Activated CD4-positive, alpha-beta T cell treated with anti-CD3 and anti-CD28 coated beads for 36 hours (primary cell): Measurements from ENCODE around the gene RTN1. TPM values are rescaled to one million over a fixed set of nuclear protein-coding genes. Genes with fewer than 3 reads are reported as not detected.

ENCODE experiments used
- ATAC-seq: fragments of 200-7000 bp; cut with Tn5 transposase; one replicate; pipeline ENCODE4 v1.10.0; 2021; ENCODE audit warnings: mild to moderate bottlenecking, moderate library complexity
- CTCF ChIA-PET: fragments of 350-600 bp; sonication (Branson Sonifier 250); formaldehyde crosslinking; loops from one replicate; lab custom pipeline; 2021; ENCODE audit warnings: antibody characterized with exemption; lab: Charles Lee
- POLR2A ChIA-PET: fragments of 350-600 bp; sonication (Branson Sonifier 250); formaldehyde crosslinking; loops from one replicate; lab custom pipeline; 2021; ENCODE audit warnings: antibody characterized with exemption, inconsistent platforms; lab: Charles Lee
- DNase-seq: peaks from one replicate; pipeline ENCODE4 v3.0.0-alpha.2; 2020
- H3K27ac Mint-ChIP-seq: one replicate; pipeline ENCODE4 v1.8.0; 2021; ENCODE audit warnings: mixed read lengths
- H3K27me3 Mint-ChIP-seq: one replicate; pipeline ENCODE4 v1.8.0; 2021; ENCODE audit warnings: mixed read lengths
- H3K36me3 Mint-ChIP-seq: one replicate; pipeline ENCODE4 v1.8.0; 2021; ENCODE audit warnings: low read depth, mixed read lengths
- H3K4me1 Mint-ChIP-seq: one replicate; pipeline ENCODE4 v1.8.0; 2021; ENCODE audit warnings: mixed read lengths
- H3K4me3 Mint-ChIP-seq: one replicate; pipeline ENCODE4 v1.8.0; 2021; ENCODE audit warnings: mild to moderate bottlenecking, moderate library complexity, mixed read lengths
- H3K9me3 Mint-ChIP-seq: one replicate; pipeline ENCODE4 v1.8.0; 2021; ENCODE audit warnings: low read depth, mixed read lengths
- intact Hi-C, 2 experiments: fragments of 100-400 bp; cut with DNase I in 1 of 2; cut with micrococcal nuclease in 1 of 2; formaldehyde crosslinking; loops; one replicate each; pipeline versions ENCODE4 v1.14.2 to v1.15.1; 2022 to 2024; cut with DNase I, micrococcal nuclease
- total RNA-seq, 2 experiments: library from RNA; stranded (reverse); gene quantifications; one replicate each; pipeline ENCODE4 v1.2.3, GENCODE V29; 2021

RTN1 gene
- total RNA-seq, 2 experiments from 2014 or later: not detected

- no peak for ATAC-seq
- Mint-ChIP-seq H3K27ac (no peak overlapping the region), H3K9me3 (peaks cover 11% of the 10 kb centered on the region), H3K36me3 (no peaks in the 10 kb centered on the region), H3K4me1 (no peaks in the 10 kb centered on the region), H3K27me3 (no peaks in the 10 kb centered on the region), H3K4me3 (no peak overlapping the region)
- intact Hi-C loops: no loop called here
- no peak for DNase-seq
- POLR2A ChIA-PET: no interaction called here
- CTCF ChIA-PET: no interaction called here
Measured at GRCh38 chr14:59739794-59740193, 130.8 kb downstream of the RTN1 start.

GRCh38 chr14:59728304-59728703 lies 142.3 kb downstream of the RTN1 start:
- no peak overlapping the region for H3K27ac Mint-ChIP-seq
- no peaks in the 10 kb centered on the region for H3K36me3 Mint-ChIP-seq
- peaks cover 2% of the 10 kb centered on the region for H3K27me3 Mint-ChIP-seq
- ATAC-seq (no peak), DNase-seq (no peak)
- intact Hi-C loops: no loop called here
- ChIA-PET POLR2A (no interaction called here), CTCF (interaction anchor here (0.6 kb wide), 1 partner anchor 144 kb away, joined by 3 read pairs; no protein-coding TSS in a partner anchor)
- H3K4me3 Mint-ChIP-seq: no peak overlapping the region
- no peaks in the 10 kb centered on the region for H3K9me3 Mint-ChIP-seq
- no peaks in the 10 kb centered on the region for H3K4me1 Mint-ChIP-seq

- Mint-ChIP-seq H3K27me3 (peaks cover 2% of the 10 kb centered on the region), H3K27ac (no peak overlapping the region), H3K36me3 (no peaks in the 10 kb centered on the region), H3K9me3 (no peaks in the 10 kb centered on the region), H3K4me3 (no peak overlapping the region), H3K4me1 (no peaks in the 10 kb centered on the region)
- ATAC-seq (no peak), DNase-seq (no peak)
- POLR2A ChIA-PET: no interaction called here
- CTCF ChIA-PET: no interaction called here
- intact Hi-C loops: no loop called here
Measured at GRCh38 chr14:59727073-59727661, 143.4 kb downstream of the RTN1 start.

- Mint-ChIP-seq H3K4me1 (no peaks in the 10 kb centered on the region), H3K36me3 (no peaks in the 10 kb centered on the region), H3K27ac (no peak overlapping the region), H3K9me3 (no peaks in the 10 kb centered on the region), H3K27me3 (no peaks in the 10 kb centered on the region), H3K4me3 (no peak overlapping the region)
- CTCF ChIA-PET: interaction anchor here (1.2 kb wide), 1 partner anchor 204 kb away, joined by 3 read pairs; no protein-coding TSS in a partner anchor
- POLR2A ChIA-PET: no interaction called here
- no peak for ATAC-seq
- DNase-seq: no peak
- intact Hi-C loops: no loop called here
Measured at GRCh38 chr14:59711080-59711479, 159.5 kb downstream of the RTN1 start.

GRCh38 chr14:59707778-59708561 lies 162.6 kb downstream of the RTN1 start:
- Mint-ChIP-seq H3K4me1 (no peaks in the 10 kb centered on the region), H3K9me3 (peaks cover 1% of the 10 kb centered on the region), H3K36me3 (no peaks in the 10 kb centered on the region), H3K4me3 (no peak overlapping the region), H3K27me3 (no peaks in the 10 kb centered on the region), H3K27ac (no peak overlapping the region)
- no peak for DNase-seq
- ATAC-seq: no peak
- intact Hi-C loops: no loop called here
- ChIA-PET CTCF (no interaction called here), POLR2A (no interaction called here)

- H3K27me3 Mint-ChIP-seq: no peaks in the 10 kb centered on the region
- ChIA-PET POLR2A (no interaction called here), CTCF (no interaction called here)
- H3K4me1 Mint-ChIP-seq: no peaks in the 10 kb centered on the region
- ATAC-seq: no peak
- no peaks in the 10 kb centered on the region for H3K36me3 Mint-ChIP-seq
- H3K9me3 Mint-ChIP-seq: peaks cover 1% of the 10 kb centered on the region
- no peak overlapping the region for H3K27ac Mint-ChIP-seq
- intact Hi-C loops: no loop called here
- no peak overlapping the region for H3K4me3 Mint-ChIP-seq
- DNase-seq: no peak
Measured at GRCh38 chr14:59705866-59706265, 164.7 kb downstream of the RTN1 start.

GRCh38 chr14:59705245-59705644 lies 165.3 kb downstream of the RTN1 start:
- POLR2A ChIA-PET: no interaction called here
- Mint-ChIP-seq H3K36me3 (no peaks in the 10 kb centered on the region), H3K4me1 (no peaks in the 10 kb centered on the region), H3K9me3 (peaks cover 1% of the 10 kb centered on the region), H3K27me3 (no peaks in the 10 kb centered on the region), H3K27ac (no peak overlapping the region), H3K4me3 (no peak overlapping the region)
- intact Hi-C loops: no loop called here
- DNase-seq: no peak
- CTCF ChIA-PET: no interaction called here
- no peak for ATAC-seq

GRCh38 chr14:59704054-59704645 lies 166.4 kb downstream of the RTN1 start:
- H3K27me3 Mint-ChIP-seq: peaks cover 4% of the 10 kb centered on the region
- DNase-seq (no peak), ATAC-seq (no peak)
- peaks cover 1% of the 10 kb centered on the region for H3K9me3 Mint-ChIP-seq
- ChIA-PET CTCF (no interaction called here), POLR2A (no interaction called here)
- no peaks in the 10 kb centered on the region for H3K36me3 Mint-ChIP-seq
- no peak overlapping the region for H3K4me3 Mint-ChIP-seq
- H3K27ac Mint-ChIP-seq: no peak overlapping the region
- intact Hi-C loops: no loop called here
- H3K4me1 Mint-ChIP-seq: no peaks in the 10 kb centered on the region

- Mint-ChIP-seq H3K27ac (no peak overlapping the region), H3K4me1 (no peaks in the 10 kb centered on the region), H3K36me3 (no peaks in the 10 kb centered on the region), H3K4me3 (no peak overlapping the region), H3K9me3 (peaks cover 1% of the 10 kb centered on the region), H3K27me3 (peaks cover 4% of the 10 kb centered on the region)
- POLR2A ChIA-PET: no interaction called here
- CTCF ChIA-PET: interaction anchor here (0.8 to 1.1 kb wide), 2 partner anchors 10 to 66 kb away, joined by 3 read pairs; no protein-coding TSS in a partner anchor
- no peak for DNase-seq
- intact Hi-C loops: no loop called here
- ATAC-seq: no peak
Measured at GRCh38 chr14:59699442-59699841, 171.1 kb downstream of the RTN1 start.

- ChIA-PET CTCF (interaction anchor here (0.6 to 0.8 kb wide), 2 partner anchors 9 to 10 kb away, joined by 3 read pairs; no protein-coding TSS in a partner anchor), POLR2A (interaction anchor here (0.5 kb wide), 1 partner anchor 683 kb away, joined by 6 read pairs; no protein-coding TSS in a partner anchor)
- ATAC-seq (no peak), DNase-seq (no peak)
- intact Hi-C loops: no loop called here
- H3K27me3 Mint-ChIP-seq: peaks cover 6% of the 10 kb centered on the region
- no peak overlapping the region for H3K27ac Mint-ChIP-seq
- no peak overlapping the region for H3K4me3 Mint-ChIP-seq
- no peaks in the 10 kb centered on the region for H3K4me1 Mint-ChIP-seq
- peaks cover 1% of the 10 kb centered on the region for H3K9me3 Mint-ChIP-seq
- H3K36me3 Mint-ChIP-seq: no peaks in the 10 kb centered on the region
Measured at GRCh38 chr14:59698793-59699192, 171.8 kb downstream of the RTN1 start.

GRCh38 chr14:59695198-59695597 lies 175.4 kb downstream of the RTN1 start:
- POLR2A ChIA-PET: no interaction called here
- ATAC-seq: no peak

More at GRCh38 chr14:59695198-59695597, 175.4 kb downstream of the RTN1 start:
- H3K9me3 Mint-ChIP-seq: peaks cover 1% of the 10 kb centered on the region
- no peak for DNase-seq
- intact Hi-C loops: no loop called here
- H3K4me3 Mint-ChIP-seq: no peak overlapping the region
- CTCF ChIA-PET: interaction anchor here (1.4 kb wide), 1 partner anchor 13 kb away, joined by 4 read pairs; no protein-coding TSS in a partner anchor
- H3K27me3 Mint-ChIP-seq: peaks cover 6% of the 10 kb centered on the region
- H3K36me3 Mint-ChIP-seq: no peaks in the 10 kb centered on the region
- no peaks in the 10 kb centered on the region for H3K4me1 Mint-ChIP-seq
- H3K27ac Mint-ChIP-seq: no peak overlapping the region
